Activated T-cell treated with anti-CD3 and anti-CD28 coated beads for 1 hour (primary cell): ENCODE measurements around the gene ENOX2.
"Not testable (repeated sequence)": the region's sequence is repeated elsewhere in the genome, so short reads cannot be mapped to it uniquely, and the experiment has no call there.

Source experiments
- DNase-seq: peaks from one replicate; pipeline ENCODE4 v3.0.0-alpha.2; 2020; ENCODE audit warnings: low read depth

Gene ENOX2

DNA sequence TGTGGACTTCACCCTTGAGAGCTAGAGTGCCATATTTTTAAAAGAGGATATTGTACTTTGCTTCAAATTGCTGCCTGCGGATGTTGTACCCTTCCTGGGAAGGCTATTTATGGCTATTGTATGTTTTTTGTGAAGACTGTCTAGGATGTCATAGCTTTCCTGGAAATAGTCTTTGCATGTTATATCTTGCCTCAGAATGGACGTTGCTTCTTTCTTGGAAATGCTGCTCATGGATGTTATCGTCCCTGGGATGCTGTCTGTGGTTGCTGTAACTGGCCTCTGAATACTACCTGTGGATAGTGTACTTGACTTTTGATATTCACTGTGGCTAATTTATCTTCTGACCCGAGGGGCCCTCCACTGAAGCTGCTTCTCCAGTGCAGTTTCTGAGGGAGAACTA, 146.8 kb downstream of the ENOX2 start:
- DNase-seq, result no peak

DNA sequence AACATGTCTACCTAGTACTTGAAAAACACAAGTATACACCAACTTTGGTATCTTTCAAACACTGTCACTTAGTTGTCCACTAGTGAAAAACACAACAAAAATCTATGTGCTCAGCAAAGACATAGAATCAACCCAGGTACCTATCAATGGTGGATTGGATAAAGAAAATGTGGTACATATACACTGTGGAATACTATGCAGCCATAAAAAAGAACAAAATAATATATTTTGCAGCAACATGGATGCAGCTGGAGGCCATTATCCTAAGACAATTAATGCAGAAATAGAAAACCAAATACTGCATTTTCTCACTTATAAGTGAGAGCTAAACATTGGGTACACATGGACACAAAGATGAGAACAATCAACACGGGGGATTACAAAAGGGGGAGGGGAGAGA, 148.7 kb downstream of the ENOX2 start:
- no peak for DNase-seq

DNA sequence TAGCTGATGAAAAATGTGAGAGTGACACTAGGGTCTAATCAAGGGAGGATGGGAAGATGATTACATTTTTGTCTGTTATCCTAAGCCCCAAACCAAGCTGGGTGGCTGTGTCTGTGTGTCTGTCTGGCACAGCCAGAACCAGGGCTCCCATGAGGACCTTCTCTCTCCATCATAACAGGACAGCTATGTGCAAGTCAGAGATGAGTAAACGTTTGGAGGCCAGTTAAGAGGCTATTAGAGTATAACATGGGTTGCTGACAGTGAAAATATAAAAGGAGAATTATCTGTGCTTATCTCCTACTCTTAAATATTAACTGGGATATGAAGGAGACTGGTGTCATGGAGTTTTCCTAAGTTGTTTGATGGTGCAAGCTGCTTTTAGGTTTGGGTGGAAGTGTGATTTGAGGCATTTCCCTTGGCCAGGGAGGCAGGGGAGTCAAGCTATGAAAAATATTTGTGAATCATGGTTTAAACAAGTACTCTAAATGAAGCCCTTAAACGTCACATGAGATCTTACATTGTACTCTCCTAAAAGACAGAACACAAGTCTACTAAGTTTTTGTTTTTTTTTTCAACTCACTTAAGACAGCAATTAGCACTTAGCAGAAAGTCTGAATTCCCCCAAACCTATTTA, 156.2 kb downstream of the ENOX2 start:
- no peak for DNase-seq

DNA sequence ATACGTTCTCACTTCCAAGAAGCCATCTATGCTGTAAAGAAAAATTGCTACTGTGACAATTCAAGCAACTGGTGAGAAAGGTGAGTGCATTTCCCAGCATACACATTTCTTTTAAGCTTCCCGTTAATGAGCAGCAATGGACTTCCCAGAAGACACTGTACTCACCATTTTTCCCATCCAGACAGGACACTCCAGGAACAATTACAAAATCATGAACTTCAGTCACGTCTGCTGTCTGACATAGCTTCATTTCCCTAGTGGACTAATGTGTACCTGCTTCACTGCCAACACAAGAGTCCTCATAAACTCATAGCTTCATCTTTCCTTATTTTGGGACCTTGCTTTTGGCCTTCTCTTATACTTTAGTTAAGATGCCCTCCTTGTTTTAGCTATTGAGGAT, 156.9 kb downstream of the ENOX2 start:
- no peak for DNase-seq

DNA sequence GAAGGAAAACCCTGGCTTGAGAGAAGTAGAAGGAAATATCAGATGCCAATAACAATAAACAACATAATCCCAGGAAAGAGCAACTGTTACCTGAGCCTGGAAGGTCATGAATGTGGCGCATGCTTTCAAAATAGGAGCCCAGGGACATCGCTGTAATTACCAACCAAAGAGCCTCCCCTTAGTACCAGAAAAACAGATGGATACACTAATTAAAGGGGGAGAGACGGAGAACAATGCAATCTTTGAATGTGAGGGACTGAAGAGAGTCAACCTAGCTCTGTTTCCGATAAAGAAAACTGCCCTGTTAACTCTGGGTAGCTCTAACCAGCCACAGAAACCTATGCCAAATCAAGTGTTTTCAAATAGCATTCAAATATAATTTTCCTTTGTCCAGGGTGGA, 161.4 kb downstream of the ENOX2 start:
- DNase-seq, result no peak

DNA sequence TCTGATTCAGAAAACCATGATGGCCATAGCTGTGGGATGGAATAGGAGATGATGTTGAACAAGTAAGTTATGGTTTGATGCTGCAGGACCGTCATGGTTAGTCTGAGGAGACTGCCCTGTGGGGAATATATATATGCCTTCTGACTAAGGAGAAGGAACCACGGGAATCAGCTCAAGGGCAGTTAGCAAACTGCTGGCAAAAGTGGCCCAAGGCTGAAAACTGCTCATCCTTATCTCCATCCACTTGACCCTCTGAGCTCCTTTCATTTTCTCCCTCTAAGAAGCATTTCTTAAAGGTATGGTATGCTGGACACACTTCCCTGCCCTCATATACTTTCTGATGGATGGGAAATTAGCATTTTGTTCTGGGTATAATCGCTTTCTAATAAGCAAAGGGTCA, 161.9 kb downstream of the ENOX2 start:
- no peak for DNase-seq

DNA sequence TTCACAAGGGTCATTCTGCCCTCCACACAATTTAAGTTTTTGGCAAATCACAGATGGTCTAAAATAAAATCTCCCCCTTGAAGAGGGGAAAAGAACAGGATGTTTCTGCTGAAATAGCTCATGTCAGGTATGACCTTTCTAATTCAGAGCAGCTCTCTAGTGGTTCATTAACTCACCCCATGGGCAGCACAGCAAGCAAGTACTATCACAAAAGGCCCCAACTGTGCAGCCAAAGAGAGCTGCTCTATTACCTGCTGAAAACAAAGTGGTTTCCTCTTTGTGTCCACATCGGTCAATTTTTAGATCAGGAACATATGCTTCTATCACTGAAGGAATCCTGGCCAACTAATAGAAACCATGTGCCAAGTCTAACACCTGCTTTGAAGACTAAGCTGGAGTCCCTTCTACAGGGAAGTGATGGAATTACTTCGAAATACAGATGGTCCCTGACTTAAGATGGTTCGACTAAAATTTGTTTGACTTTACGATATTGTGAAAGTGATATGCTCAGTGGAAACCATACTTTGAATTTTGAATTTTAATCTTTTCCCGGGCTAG, 164.3 kb downstream of the ENOX2 start:
- DNase-seq, result no peak

DNA sequence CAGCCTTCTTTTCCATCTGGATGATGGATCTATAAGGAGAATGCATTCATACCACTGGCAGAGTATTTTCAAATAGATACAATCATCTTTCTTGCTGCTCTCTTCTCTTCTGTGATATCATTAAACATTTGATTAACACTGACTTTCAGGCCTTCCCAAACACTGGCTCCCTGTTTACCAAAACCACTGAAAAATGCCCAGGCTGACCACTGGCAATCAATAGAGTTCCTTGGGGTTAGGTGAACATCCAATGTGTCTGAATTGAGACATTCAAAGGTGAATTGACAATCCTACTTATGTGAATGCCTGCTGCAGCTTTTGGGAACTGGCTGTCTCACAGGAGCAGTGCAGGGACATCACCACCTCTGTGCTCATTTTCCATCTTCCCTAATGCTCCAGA, 168.3 kb downstream of the ENOX2 start:
- DNase-seq, result no peak

DNA sequence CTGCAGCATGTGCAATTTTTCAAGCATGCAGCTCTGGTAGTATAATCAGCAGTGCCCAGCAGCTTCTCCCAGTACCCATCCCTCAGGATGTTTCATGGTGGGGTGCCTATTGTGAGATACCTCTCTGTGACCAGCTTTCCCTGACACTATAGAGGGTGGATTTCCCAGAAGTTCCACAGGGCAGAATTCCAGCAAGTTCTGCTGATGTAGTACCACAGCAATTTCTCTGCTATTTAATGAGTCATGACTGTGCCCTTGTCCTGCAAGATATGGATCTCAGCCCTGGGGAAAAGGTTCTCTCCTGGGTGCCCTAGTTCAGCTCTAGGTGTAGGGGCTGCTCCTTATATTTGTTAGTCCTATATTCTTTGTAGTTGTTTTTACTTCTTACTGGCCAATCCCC, 174.8 kb downstream of the ENOX2 start:
- no peak for DNase-seq

DNA sequence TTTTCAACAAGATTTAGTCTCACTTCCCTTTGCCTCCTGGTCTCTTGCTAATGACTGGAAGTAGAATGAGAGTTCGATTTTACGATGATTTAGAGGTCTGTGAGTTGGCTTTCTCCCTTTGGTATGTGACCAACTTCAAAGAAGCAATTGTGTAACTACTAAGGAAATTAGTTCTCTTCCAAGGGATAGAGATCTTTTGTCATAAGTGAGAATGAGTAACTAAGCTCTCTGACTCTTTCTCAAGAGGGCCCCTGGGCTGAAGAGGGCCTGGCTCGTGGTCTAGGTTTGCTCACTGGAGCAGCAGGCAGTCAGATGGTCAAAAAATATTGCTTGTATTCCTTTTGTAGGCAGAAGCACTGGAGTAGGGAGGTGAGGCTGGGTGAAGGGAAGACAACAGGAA, 176.3 kb downstream of the ENOX2 start:
- no peak for DNase-seq

DNA sequence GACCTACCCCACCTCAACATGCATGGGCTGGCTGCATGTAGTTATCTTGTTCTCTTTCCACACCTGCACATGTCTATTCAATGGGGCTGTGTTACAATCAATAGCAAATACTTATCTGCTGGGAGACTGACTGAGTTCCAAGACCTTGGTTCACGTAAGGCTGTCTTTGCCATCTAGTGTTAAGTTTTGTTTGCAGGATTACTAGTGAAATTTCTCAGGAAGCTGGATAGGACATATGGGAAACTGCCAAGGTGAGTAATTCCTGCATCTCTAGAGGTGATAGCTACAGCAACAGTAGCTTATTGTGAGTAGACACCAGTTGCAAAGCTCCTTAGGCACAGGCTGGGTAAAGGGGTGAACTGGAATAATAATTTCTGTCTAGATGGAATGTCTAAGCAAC, 177.5 kb downstream of the ENOX2 start:
- no peak for DNase-seq

DNA sequence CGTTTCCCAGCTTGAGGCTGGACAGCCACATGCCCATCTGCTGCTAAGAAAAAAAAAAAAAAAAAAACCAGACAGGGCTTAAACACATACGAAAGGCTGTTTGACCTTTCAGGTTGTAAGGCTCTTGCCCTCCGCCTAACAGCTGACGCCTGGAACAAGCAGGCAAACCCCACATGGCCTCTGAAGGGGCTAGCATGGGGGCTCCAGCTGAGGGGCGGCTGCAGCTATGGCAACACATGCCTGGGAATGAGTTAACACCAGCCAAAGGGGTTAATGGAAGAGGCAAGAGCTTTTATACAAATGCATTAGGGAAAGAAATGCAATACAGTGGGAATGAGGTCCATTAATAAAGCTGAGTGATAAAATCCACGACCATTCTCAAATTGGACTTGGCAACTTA, 183.6 kb downstream of the ENOX2 start:
- DNase-seq, result no peak

DNA sequence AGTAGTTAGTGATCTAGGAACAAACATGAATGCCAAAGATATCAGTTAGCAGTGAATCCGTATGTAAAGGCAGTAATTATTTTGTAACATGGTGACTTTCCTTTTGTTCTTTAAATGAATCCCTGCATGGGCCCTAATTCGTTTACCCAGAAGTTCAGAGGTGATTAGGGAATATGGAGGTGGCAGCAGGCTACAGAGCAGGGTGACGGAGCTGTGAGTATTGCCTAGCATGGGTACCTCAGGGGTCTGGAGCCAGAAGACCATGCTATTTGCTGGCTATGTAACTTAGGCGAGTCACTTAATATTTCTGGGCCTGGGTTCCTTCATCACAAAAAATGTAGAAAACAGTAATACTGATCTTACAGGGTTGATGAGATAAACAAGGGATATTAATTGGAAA, 184.9 kb downstream of the ENOX2 start:
- DNase-seq, result no peak

DNA sequence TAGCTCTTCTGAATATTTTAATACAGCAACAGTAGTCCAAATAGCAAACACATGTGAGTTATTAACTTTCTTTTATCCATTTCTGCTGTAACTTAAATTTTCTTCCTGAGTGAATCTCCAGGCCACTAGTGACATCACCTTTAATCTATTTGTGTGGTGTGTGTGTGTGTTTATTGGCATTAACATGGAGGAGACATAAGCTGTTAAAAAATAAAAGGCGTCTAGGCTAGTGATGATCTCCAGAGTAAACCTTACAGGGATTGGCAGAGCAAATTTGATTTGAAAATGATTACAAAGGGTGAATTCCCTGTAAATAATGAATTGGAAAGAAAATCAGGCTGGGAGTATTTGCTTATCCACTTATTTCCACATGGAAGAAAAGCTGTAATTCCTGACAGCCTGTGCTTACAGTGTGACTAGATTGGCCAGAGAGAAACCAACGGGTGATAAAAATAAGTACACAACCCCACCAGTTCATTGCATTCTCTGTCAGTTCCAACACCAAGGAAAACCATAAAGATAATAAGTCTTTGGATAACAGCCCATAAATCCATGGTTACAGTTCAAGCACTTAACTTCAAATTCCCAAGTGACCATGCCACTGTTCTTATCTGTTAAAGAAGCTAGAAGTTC, 186.1 kb downstream of the ENOX2 start:
- no peak for DNase-seq

DNA sequence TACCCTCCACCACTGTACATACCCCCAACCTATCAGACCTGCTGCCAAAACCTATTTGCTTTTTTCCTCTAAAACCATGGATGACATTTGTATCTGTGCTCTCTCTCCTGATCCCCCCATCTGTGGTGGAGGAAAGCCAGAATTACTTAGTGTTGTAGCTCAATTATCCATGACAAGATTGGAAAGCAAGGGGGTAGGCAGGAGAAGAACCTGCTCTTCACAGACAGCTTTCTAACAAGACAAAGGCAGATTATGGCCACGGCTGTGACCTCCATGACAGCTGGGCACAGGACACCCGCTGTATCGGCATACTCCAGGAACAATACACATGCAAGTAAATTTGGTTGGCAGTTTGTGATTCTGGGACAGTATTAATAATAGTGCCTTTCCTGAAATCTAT, 186.7 kb downstream of the ENOX2 start:
- no peak for DNase-seq

DNA sequence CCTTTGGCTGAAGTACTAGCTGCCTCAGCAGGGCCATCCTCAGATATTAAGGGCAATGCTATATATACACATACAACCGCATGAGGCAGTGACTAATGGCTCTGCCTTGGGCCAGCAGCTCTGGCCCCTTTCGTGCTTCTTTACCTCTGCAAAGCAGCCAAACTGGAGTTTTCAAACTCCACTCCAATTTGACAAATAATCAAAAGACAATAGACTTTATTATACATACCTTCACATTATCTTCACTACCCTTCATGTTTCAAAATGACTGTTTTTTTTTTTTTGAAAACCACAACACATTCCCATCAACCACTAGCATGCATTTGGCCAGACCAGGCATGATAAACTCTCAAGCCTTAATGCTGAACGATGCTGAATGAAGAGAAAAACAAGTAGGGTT, 187.7 kb downstream of the ENOX2 start:
- DNase-seq, result no peak

DNA sequence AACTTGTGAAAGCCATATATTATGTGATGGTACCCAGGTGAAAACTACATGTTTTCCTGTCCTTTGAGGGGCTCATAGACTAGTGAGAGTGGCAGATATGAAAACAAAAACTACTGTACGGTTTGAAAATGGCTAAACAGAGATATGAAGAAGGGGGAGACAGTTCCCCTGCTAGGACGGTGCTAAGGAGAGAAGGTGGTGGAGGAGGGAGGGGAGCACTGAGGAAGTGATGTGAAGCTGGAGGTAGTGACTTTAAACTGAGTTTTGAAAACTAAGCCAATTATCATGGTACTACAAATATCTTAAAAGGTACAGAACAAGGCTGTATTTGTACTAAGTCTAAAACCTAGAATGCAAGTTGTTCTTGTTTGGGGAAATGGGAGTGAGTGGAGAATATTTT, 188.3 kb downstream of the ENOX2 start:
- no peak for DNase-seq

DNA sequence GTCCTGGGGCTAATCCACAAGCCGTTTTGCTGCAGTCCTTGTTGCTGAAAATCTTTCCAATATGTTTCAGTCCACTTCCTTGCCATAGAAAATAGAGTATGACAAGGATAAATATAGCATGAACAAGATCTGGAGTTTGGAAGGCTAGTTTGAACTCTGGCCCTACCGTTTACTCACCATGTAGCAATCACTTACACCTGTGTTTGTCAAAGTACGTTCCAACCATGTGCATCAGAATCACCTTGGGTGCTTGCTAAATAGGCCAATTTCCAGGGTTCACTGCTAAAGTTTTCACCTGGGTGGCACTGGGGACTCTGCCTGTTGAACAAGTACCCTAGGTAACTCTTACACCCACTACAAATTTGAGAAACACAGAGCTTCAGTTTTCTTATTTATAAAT, 188.9 kb downstream of the ENOX2 start:
- DNase-seq, result no peak

DNA sequence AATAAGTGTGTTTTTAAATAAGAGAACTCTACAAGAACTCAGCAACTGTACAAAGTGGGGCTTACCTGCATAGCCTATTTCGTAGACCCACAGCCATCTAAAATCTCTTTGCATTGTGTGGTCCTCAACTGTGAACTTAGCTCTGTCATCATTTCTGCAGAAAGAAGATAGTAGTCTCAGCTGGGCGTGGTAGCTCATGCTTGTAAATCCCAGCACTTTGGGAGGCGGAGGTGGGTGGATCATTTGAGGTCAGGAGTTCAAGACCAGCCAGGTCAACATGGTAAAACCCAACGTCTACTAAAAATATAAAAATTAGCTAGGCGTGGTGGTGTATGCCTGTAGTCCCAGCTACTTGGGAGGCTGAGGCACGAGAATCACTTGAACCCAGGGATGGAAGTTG, 193.8 kb downstream of the ENOX2 start:
- not testable (repeated sequence) for DNase-seq

DNA sequence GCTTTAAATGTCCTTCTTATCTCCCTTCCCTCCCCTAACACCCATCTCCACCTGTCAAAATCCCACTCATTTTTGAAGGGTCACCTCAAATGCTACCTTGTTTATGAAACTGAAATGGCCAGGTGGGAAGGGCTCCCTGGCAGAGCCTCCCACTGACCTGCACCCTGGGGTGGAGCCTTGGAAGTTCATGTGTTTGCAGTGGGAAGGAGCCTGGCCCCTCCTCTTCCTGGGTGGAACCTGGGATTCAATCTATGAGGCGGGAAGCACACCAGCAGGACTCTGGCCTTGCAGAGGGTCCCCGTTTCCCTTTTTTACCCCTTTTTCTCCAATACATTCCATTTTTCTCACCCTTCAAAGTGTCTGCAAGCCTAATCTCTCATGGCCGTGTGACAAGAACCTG, 197.4 kb downstream of the ENOX2 start:
- no peak for DNase-seq

DNA sequence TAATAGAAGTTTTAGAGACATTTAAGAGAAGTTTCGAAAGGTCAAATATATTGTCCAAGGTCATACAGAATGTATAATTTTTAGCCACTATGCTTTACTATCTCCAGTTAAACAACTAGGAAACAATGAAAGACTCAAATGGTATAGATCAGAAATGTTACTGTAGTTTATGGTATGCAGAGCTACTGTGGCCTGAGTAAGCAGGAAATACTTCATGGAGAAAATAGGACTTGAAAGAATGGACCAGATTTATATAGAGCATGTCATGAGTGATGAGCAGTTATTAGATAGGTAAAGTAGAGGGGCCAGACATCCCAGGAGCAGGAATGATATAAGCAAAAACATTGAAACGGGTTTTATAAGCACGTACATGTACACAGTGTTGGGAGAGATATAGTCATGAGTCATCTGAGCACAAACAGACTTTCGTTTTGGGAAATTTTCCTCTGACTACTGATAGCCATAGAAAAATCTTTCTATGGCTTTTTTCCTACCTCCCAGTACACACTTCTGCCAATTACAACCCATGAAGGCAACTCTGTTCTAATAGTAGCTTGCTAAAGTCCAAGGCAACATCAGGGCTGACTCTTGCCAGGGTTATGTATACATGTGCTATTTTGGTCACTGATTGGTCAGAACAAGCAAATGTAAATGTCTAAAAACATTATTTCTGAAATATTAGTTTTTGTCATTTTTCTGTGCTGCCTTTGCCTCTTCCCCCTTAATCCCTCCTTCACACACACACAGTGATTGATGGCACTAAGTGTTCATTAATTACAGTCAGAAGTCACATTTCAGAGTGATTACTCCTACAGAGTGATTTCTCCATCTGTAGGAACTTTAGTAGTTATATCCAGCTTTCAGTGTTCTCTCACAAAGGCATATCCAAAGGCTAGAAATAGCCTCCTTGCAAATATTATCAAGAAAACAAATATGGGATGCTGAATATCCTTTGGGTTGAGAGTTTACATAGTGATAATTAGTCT, 198.7 kb downstream of the ENOX2 start:
- DNase-seq, result no peak

DNA sequence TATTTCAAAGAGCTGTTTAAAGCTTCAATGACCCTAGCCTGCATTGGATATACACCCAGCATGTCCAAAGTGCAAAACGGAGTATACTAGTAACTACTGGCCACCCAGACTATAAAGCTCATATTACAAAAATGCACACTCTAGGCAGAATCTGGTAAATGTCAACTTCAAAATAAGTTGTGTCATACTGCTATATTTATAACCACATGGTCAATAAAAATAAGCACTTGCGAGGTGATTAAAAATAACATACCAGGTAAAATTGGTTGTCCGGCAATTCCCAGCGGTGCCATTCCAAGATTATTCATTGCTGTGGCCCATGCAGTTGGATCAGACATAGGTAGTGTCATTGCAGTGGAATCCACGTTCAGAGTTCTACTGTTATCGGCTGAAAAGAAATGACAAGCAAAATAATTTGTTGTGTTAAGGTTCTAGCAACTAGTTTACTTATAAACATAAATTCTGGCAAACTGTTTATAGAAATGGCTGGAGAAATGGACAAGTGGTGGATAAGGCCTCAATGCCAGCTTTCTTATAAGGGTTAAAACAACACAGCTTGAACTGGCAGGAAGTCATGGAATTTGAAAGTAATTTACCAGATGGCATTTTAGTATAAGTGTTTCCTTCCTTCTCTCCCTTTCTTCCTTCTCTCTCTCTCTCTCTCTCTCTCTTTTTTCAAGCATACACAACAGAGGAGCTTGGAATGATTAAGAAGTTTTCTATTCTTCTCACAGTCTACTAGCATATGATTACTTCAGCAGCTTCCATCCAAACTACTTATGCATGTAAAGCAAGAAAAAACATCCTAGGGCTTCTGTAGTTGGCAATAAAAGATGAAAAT, 199.9 kb downstream of the ENOX2 start:
- DNase-seq, result no peak
